Fibroblast of gingiva (primary cell): ENCODE measurements around the gene ZNF428.
"Not testable (repeated sequence)": the region's sequence is repeated elsewhere in the genome, so short reads cannot be mapped to it uniquely, and the experiment has no call there.

Experiments
- DNase-seq: peaks from one replicate; pipeline ENCODE4 v3.0.0-alpha.2; 2011; ENCODE audit warnings: low read depth

Gene ZNF428

GRCh38 chr19:43592800-43593350 is 26.6 kb downstream of the ZNF428 start:
- DNase-seq: no peak

DNA sequence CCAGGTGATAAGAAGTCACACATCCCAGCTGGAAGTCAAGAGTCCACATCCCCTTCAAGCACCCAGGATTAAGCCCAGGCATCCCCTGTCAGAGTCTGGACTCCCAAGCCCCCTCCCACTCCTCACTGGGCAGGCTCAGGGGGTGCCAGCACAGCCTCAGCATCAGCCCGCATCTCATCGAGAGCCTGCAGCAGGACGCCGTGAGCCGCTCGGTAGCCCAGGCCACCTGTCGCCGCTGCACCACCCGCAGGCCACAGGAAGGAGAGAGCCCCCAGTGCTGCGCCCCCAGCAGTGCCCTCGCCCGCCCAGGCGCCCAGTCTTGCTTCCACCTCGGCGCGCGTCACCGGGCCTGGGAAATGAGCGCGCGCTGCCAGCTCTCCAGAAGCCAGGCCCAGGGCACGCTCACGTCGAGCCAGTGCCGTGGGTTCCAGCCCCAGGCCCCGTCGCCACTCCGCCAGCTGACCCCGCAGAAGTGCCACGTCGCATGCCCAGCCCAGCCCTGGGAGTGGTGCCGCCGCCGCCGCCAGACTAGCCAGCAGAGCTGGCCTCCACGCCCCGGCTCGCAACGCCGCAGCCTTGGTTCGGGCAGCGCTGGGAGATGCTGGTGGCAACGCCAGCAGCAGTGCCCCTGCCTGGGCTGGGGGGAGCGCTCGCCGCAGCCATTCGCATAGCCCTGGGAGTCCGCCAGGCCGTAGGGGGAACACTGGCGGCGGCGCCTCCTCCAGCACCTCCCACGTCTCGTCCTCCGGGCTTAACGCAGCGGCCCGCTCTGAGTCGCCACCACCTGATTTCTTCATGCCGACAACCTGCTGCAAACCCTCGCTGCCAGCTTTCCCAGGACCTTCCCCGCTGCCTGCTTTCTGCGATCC is 27.3 kb downstream of the ZNF428 start:
- no peak for DNase-seq

GRCh38 chr19:43589678-43590077 is 29.8 kb downstream of the ZNF428 start:
- DNase-seq: no peak

GRCh38 chr19:43589277-43589676 is 30.2 kb downstream of the ZNF428 start:
- no peak for DNase-seq

- not testable (repeated sequence) for DNase-seq
Observed at GRCh38 chr19:43587029-43587428, 32.4 kb downstream of the ZNF428 start.

GRCh38 chr19:43586346-43586745 is 33.1 kb downstream of the ZNF428 start:
- DNase-seq: no peak

DNA sequence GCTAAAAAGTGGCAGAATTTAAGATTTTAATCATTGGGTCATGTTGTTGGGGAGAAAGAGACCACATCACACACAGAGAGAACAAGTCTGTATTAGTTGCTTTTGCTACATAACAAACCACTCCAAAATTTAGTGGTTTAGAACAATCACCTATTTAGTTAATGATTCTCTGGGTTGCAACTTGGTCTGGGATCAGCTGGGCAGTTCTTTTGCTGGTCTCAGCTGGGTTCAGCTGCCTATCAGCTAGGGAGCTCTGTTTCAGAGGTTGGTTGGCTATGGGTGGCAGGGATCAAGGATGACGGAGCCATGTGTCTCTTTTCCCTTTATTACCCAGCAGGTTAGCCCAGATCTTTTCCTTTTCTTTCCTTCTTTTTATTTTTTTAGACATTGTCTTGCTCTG is 34.9 kb downstream of the ZNF428 start:
- DNase-seq: no peak

GRCh38 chr19:43582495-43582894 is 36.9 kb downstream of the ZNF428 start:
- no peak for DNase-seq

DNA sequence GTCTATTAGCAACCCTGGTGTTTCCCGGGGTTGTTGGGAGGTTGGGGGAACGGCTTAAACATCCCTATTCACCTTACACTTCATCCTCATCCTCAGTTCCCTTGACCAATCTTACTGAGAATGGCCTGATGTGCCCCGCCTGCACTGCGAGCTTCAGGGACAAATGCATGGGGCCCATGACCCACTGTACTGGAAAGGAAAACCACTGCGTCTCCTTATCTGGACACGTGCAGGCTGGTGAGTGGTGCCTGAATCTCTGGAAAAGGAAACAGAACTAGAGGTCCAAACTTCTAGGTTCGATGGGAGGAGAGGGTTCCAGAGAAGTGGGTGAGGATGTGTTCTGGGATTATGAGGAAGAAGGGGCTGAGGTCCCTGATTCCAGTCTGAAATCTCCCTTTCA is 38.0 kb downstream of the ZNF428 start:
- no peak for DNase-seq

DNA sequence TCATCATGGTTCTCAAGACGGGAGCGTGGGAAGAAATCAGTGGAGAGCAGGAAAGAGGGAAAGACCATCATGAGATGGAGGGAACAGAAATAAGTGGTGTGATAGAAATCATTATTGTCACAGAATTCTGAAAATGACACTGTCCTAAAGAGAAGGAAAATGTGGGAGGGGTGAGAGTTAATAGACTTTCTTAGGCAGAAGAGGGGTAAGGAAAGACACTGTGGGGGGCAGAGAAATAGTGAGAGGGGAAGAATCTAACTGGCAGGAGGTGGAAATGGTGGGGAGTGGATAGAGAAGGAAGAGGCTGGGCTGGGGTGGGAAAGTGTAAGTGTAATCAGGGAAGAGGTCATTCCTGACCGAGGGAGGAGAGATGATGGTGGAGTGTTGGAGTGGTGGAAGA is 40.6 kb downstream of the ZNF428 start:
- DNase-seq: no peak

DNA sequence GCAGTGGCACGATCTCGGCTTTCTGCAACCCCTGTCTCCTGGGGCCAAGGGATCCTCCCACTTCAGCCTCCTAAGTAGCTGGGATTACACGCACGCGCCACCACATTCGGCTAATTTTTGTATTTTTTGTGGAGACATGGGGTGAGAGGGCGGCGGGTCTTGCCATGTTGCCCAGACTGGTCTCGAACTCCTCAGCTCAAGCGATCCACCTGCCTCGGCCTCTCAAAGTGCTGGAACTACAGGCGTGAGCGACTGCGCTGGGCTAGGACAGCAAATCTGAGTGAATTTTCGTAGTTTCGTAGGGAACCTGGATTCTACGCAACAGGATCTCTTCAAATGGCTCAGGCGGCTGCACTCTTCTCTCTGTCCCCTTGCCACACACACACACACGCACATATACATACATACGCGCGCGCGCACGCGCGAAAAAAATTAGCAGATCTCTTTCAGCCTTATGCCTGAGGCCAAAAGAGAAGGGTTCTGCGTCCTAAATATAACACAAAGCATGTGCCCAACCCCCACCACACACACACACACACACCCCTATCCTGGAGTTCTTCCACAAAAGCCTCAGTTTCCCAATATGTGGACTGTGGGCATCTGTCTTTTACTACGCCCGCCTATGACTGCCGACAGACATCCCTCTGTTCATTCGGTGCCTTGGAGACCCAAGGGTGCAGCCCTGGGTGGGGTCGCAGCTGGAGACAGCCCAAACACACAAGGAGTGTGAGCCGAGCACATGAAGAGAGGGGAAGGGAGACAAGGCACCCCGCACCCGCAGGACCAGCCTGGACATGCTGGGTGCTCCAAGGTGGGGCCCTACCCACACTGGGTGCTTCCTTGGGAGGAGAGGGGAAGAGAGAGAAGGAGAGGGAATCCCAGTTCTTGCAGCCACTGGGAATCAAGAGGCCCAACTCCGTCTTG is 43.2 kb downstream of the ZNF428 start:
- DNase-seq: no peak

DNA sequence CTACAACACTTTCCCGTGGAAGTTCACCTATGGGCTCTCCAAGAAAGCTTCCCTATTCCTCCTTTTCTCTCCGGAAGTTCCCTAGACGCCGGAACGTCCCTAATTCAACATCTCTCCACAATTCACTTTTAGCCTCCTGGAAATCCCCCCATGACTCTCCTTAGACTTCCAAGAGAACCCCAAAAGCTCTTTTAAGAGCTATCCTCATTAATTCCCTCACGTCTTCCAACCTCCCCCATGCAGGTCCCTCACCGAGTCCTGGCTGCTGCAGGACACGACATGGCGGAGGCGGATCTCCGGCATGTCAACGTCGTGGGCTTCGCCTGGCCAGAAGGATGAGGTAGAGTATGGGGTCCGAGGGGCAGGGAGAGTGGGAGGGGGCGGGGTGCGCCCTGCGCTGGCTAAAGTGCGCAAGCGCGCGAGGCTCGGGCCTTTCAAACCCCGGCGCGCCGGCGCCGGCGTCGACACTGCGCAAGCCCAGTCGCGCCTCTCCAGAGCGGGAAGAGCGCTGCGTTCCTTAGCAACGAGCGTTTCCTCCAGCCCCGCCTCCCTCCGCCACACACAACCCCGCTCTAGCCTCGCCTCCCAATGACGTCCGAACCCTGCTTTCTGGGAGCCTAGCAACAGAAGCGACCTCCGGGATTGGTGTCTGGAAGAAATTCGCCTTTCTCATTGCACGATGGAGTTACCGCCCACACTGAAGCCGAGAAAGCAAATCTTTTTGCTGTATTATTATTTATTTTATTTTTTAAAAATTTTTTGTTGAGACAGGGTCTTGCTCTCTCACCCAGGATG is 44.1 kb downstream of the ZNF428 start, which contains the start of the genes PINLYP and XRCC1:
Gene PINLYP, plus strand, starts transcription at position 646 of the 795 bp plus-strand sequence. CDS start 1,391 bp downstream, outside the sequence.
Gene XRCC1, minus strand, starts transcription at position 372 of the 795 bp plus-strand sequence. Its CDS starts 69 bp downstream, at position 303.
- peak; percentile 98 for DNase-seq

GRCh38 chr19:43574424-43575155 is 44.8 kb downstream of the ZNF428 start:
- no peak for DNase-seq

DNA sequence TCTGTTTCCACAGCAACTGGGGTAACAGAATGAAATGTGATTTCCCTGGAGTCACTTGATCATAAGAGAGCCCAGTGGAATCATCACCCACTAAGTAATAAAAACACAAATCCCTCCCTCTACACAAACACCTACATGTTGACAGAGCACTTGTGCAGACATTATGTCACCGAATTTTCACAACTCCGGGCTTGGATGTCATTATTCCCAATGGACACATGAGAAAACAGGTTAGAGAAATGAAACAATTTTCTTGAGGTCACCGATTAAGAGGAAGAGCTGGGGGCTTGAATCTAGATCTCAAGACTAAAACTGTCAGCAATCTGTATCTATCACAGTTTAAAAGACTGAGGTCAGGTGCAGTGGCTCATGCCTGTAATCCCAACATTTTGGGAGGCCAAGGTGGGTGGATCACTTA is 47.2 kb downstream of the ZNF428 start:
- no peak for DNase-seq

GRCh38 chr19:43570174-43570791 is 49.1 kb downstream of the ZNF428 start:
- no peak for DNase-seq

DNA sequence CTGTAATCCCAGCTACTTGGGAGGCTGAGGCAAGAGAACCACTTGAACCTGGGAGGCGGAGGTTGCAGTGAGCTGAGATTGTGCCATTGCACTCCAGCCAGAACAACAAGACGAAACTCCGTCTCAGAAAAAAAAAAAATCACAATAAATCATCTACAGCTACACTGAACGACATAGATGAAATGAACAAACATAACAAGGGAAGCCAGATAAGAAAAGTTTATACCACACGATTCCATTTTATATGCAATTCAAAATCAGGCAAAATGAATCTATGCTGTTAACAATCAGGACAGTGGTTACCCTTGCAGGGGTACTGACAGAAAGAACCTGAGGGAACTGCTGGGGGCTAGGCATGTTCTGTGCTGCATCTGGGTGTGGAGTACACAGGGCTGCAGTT is 49.8 kb downstream of the ZNF428 start:
- DNase-seq: no peak

- no peak for DNase-seq
Observed at GRCh38 chr19:43564800-43565199, 54.6 kb downstream of the ZNF428 start.

- no peak for DNase-seq
Observed at GRCh38 chr19:43563816-43564457, 55.5 kb downstream of the ZNF428 start.

GRCh38 chr19:43562698-43563241 is 56.7 kb downstream of the ZNF428 start:
- peak; percentile 66 for DNase-seq
